Endodermal cell (in vitro differentiated cells): ENCODE results near the gene SYT1. TPM values are rescaled to one million over a fixed set of nuclear protein-coding genes. Genes with fewer than 3 reads are reported as not detected.
A peak's percentile ranks its signal among the peaks of the same experiment; 100 is the strongest.

ENCODE experiments used
- DNase-seq: peaks from one replicate; pipeline ENCODE4 v3.0.0-alpha.2; 2017
- H3K27ac ChIP-seq: 2 replicates; pipeline ENCODE4 v1.5.1; 2013; ENCODE audit warnings: mild to moderate bottlenecking, low read depth, low read length, moderate library complexity
- H3K27me3 ChIP-seq: 2 replicates; pipeline ENCODE4 v1.6.1; 2013; ENCODE audit warnings: mild to moderate bottlenecking, low read length, moderate library complexity; ENCODE audit not compliant: insufficient read depth, control insufficient read depth, poor library complexity, severe bottlenecking
- H3K36me3 ChIP-seq: 2 replicates; pipeline ENCODE4 v1.7.0; 2013; ENCODE audit warnings: mild to moderate bottlenecking, low read length, moderate library complexity; ENCODE audit not compliant: control insufficient read depth, insufficient read depth
- H3K4me1 ChIP-seq: one replicate; pipeline ENCODE4 v1.7.0; 2013; ENCODE audit warnings: low read length; ENCODE audit not compliant: control insufficient read depth, insufficient read depth
- H3K4me3 ChIP-seq: 2 replicates; pipeline ENCODE4 v1.5.1; 2013; ENCODE audit warnings: mild to moderate bottlenecking, low read length, moderate library complexity
- H3K9ac ChIP-seq: 2 replicates; pipeline ENCODE4 v1.6.1; 2013; ENCODE audit warnings: mild to moderate bottlenecking, low read length, moderate library complexity; ENCODE audit not compliant: poor library complexity, severe bottlenecking; ENCODE audit errors: extremely low read depth
- H3K9me3 ChIP-seq: 2 replicates; pipeline ENCODE4 v1.6.1; 2013; ENCODE audit warnings: mild to moderate bottlenecking, low read length, moderate library complexity; ENCODE audit not compliant: control insufficient read depth
- H3K27ac Mint-ChIP-seq: 2 replicates; pipeline ENCODE4 v1.8.0; 2020; ENCODE audit warnings: mixed read lengths
- H3K27me3 Mint-ChIP-seq: 2 replicates; pipeline ENCODE4 v1.8.0; 2021; ENCODE audit warnings: mild to moderate bottlenecking, mixed read lengths; ENCODE audit not compliant: insufficient read depth
- H3K36me3 Mint-ChIP-seq: 2 replicates; pipeline ENCODE4 v1.8.0; 2020; ENCODE audit warnings: low read depth, mixed read lengths
- H3K4me1 Mint-ChIP-seq: 2 replicates; pipeline ENCODE4 v1.8.0; 2020; ENCODE audit warnings: mixed read lengths
- H3K4me3 Mint-ChIP-seq: 2 replicates; pipeline ENCODE4 v1.8.0; 2020; ENCODE audit warnings: mild to moderate bottlenecking, moderate library complexity, mixed read lengths
- H3K9me3 Mint-ChIP-seq: 2 replicates; pipeline ENCODE4 v1.8.0; 2020; ENCODE audit warnings: mild to moderate bottlenecking, mixed read lengths
- CTCF ChIP-seq: fragments of 200-600 bp; sonication (generic); conservative IDR thresholded peaks from 2 replicates; pipeline ENCODE4 v1.5.0; 2021; ENCODE audit warnings: antibody characterized with exemption, mild to moderate bottlenecking
- WGBS, 2 experiments: methylation state at CpG; one replicate each; pipeline versions ENCODE4 v1.1.5 to v1.1.7; 2013; ENCODE audit warnings: missing lambda C conversion rate in 2 of 2, mixed read lengths in 1 of 2; ENCODE audit not compliant: insufficient coverage in 1 of 2, insufficient read length in 1 of 2; 5-methylcytosine and 5-hydroxymethylcytosine counted together
- total RNA-seq, 2 donors: library from RNA; stranded (reverse); fragmentation: NEBNext Ultra II Directional in 1 of 2; extraction: Animal tissue kit (Norgen Biotek cat#: 25700) in 1 of 2; gene quantifications; 2 replicates in 1 of 2; 3 replicates in 1 of 2; pipeline ENCODE4 v1.2.1, GENCODE V29; 2021

The SYT1 gene
- total RNA-seq, 2 donors from 2014 or later, result 6.8 to 10.7 TPM

GRCh38 chr12:79056775-79057174 lies 192.2 kb downstream of the SYT1 start:
- H3K27me3 ChIP-seq, result no peaks in the 10 kb centered on the region
- no peaks in the 10 kb centered on the region for H3K9me3 ChIP-seq
- H3K4me1 ChIP-seq, result no peaks in the 10 kb centered on the region
- H3K9ac ChIP-seq, result no peak overlapping the region
- no peaks in the 10 kb centered on the region for H3K9me3 Mint-ChIP-seq
- no peak overlapping the region for H3K4me3 ChIP-seq
- no peaks in the 10 kb centered on the region for H3K27me3 Mint-ChIP-seq
- H3K4me3 Mint-ChIP-seq, result no peak overlapping the region
- H3K27ac ChIP-seq, result no peak overlapping the region
- no peak for DNase-seq
- H3K36me3 Mint-ChIP-seq, result no peaks in the 10 kb centered on the region
- H3K27ac Mint-ChIP-seq, result no peak overlapping the region
- TF ChIP-seq CTCF, result no peak
- H3K4me1 Mint-ChIP-seq, result peaks cover 8% of the 10 kb centered on the region
- no peaks in the 10 kb centered on the region for H3K36me3 ChIP-seq

GRCh38 chr12:79057540-79057939 lies 193.0 kb downstream of the SYT1 start:
- Histone ChIP-seq H3K4me1 (no peaks in the 10 kb centered on the region), H3K9ac (no peak overlapping the region)
- no peak overlapping the region for H3K4me3 Mint-ChIP-seq

GRCh38 chr12:79058342-79058741 lies 193.8 kb downstream of the SYT1 start:
- no peaks in the 10 kb centered on the region for H3K36me3 Mint-ChIP-seq
- H3K27me3 Mint-ChIP-seq, result no peaks in the 10 kb centered on the region
- H3K4me3 Mint-ChIP-seq, result no peak overlapping the region
- no peaks in the 10 kb centered on the region for H3K36me3 ChIP-seq
- H3K9me3 ChIP-seq, result no peaks in the 10 kb centered on the region
- no peaks in the 10 kb centered on the region for H3K9me3 Mint-ChIP-seq
- no peak for DNase-seq
- no peak overlapping the region for H3K9ac ChIP-seq
- H3K27ac ChIP-seq, result no peak overlapping the region
- no peak for TF ChIP-seq CTCF
- H3K4me1 Mint-ChIP-seq, result peaks cover 8% of the 10 kb centered on the region
- H3K4me3 ChIP-seq, result no peak overlapping the region
- H3K4me1 ChIP-seq, result no peaks in the 10 kb centered on the region
- no peaks in the 10 kb centered on the region for H3K27me3 ChIP-seq
- peak overlapping the region; percentile 23 for H3K27ac Mint-ChIP-seq
- WGBS, 2 experiments, result no CpG with 5 or more reads among the region's 1 CpG

More at GRCh38 chr12:79057540-79057939, 193.0 kb downstream of the SYT1 start:
- TF ChIP-seq CTCF, result no peak
- H3K4me1 Mint-ChIP-seq, result peaks cover 8% of the 10 kb centered on the region
- no peak overlapping the region for H3K27ac ChIP-seq
- no peaks in the 10 kb centered on the region for H3K9me3 ChIP-seq
- no peaks in the 10 kb centered on the region for H3K27me3 Mint-ChIP-seq
- H3K9me3 Mint-ChIP-seq, result no peaks in the 10 kb centered on the region
- no peaks in the 10 kb centered on the region for H3K36me3 Mint-ChIP-seq
- DNase-seq, result no peak
- H3K4me3 ChIP-seq, result no peak overlapping the region
- H3K36me3 ChIP-seq, result no peaks in the 10 kb centered on the region
- H3K27me3 ChIP-seq, result no peaks in the 10 kb centered on the region
- H3K27ac Mint-ChIP-seq, result no peak overlapping the region
